MM.1S (cell line): Measurements from ENCODE around the gene COLEC12.

ENCODE experiments used
- CTCF ChIP-seq: fragments of 300-600 bp; sonication (generic); IDR thresholded peaks from 2 replicates; pipeline ENCODE4 v1.5.1; 2016; ENCODE audit warnings: antibody characterized with exemption, low read length, mixed read lengths
- EZH2 ChIP-seq: fragments of 300-600 bp; sonication (generic); optimal IDR thresholded peaks from 2 replicates; pipeline ENCODE3; 2017; ENCODE audit warnings: low read depth, mild to moderate bottlenecking, antibody characterized with exemption, low read length, mixed read lengths

GRCh38 chr18:433298-433697 lies 67.2 kb downstream of the COLEC12 start:
- TF ChIP-seq CTCF (no peak), EZH2 (no peak)
